Esophagus muscularis mucosa (tissue), 4 donors: ENCODE data around the gene PDE1A. TPM values are rescaled to one million over a fixed set of nuclear protein-coding genes. Genes with fewer than 3 reads are reported as not detected.
A peak's percentile ranks its signal among the peaks of the same experiment; 100 is the strongest.

ENCODE experiments used
- DNase-seq: peaks from one replicate; pipeline ENCODE4 v3.0.0-alpha.2; 2017; ENCODE audit errors: extremely low spot score
- H3K27ac ChIP-seq, 4 donors: fragments of 200-600 bp; sonication (generic); replicated peaks in 1 of 4; 1 replicate in 3 of 4; 2 replicates in 1 of 4; pipeline ENCODE4 v1.5.1; 2016 to 2019; ENCODE audit warnings: mild to moderate bottlenecking in 1 of 4
- H3K27me3 ChIP-seq, 4 donors: fragments of 200-600 bp; sonication (generic); one replicate each; pipeline versions ENCODE4 v1.5.1 to v1.6.0; 2016 to 2019
- H3K36me3 ChIP-seq, 4 donors: fragments of 200-600 bp; sonication (generic); one replicate each; pipeline ENCODE4 v1.5.1; 2016 to 2019
- H3K4me1 ChIP-seq, 4 donors: fragments of 200-600 bp; sonication (generic); one replicate each; pipeline ENCODE4 v1.5.1; 2016 to 2019
- H3K4me3 ChIP-seq, 4 donors: fragments of 200-600 bp; sonication (generic); 1 replicate in 2 of 4; 2 replicates in 2 of 4; pipeline ENCODE4 v1.5.1; 2016 to 2019; ENCODE audit warnings: mild to moderate bottlenecking in 4 of 4, moderate library complexity in 1 of 4
- H3K9me3 ChIP-seq, 4 donors: fragments of 200-600 bp; sonication (generic); 1 replicate in 3 of 4; 2 replicates in 1 of 4; pipeline ENCODE4 v1.5.1; 2016 to 2019
- EP300 ChIP-seq: sonication (generic); formaldehyde crosslinking; IDR thresholded peaks from one replicate; pipeline ENCODE4 v1.6.1; 2017; ENCODE audit warnings: antibody characterized with exemption
- POLR2A ChIP-seq: fragments of 450-650 bp; IDR thresholded peaks from one replicate; pipeline ENCODE4 v1.6.1; 2017; ENCODE audit warnings: antibody characterized with exemption, moderate library complexity, mild to moderate bottlenecking, low read depth
- POLR2AphosphoS5 ChIP-seq, 2 donors: sonication (generic); formaldehyde crosslinking; IDR thresholded peaks; one replicate each; pipeline ENCODE4 v1.6.1; 2017; ENCODE audit warnings: antibody characterized with exemption in 2 of 2
- WGBS: methylation state at CpG from one replicate; pipeline ENCODE4 v1.1.5; 2018; 5-methylcytosine and 5-hydroxymethylcytosine counted together
- intact Hi-C: fragments of 100-400 bp; cut with DNase I; formaldehyde crosslinking; loops from one replicate; pipeline ENCODE4 v1.15.1; 2023
- total RNA-seq, 4 donors: library from RNA; depleted of rRNA; stranded (reverse); fragments of >200 nt; gene quantifications; one replicate each; pipeline versions ENCODE4 v1.1.0 to v1.2.1, GENCODE V29; 2016
- TF ChIP-seq, protein P1 (sequence below), 3 experiments: fragments of 200-600 bp in 2 of 3; fragments of 450-650 bp in 1 of 3; sonication (generic) in 2 of 3; IDR thresholded peaks; one replicate each; pipeline ENCODE4 v1.5.1; 2017 to 2019; ENCODE audit warnings: antibody characterized with exemption in 3 of 3, mild to moderate bottlenecking in 2 of 3, moderate library complexity in 1 of 3

PDE1A gene
- total RNA-seq, 4 donors from 2014 or later: 10.2 to 13.6 (median 10.9) TPM

DNA sequence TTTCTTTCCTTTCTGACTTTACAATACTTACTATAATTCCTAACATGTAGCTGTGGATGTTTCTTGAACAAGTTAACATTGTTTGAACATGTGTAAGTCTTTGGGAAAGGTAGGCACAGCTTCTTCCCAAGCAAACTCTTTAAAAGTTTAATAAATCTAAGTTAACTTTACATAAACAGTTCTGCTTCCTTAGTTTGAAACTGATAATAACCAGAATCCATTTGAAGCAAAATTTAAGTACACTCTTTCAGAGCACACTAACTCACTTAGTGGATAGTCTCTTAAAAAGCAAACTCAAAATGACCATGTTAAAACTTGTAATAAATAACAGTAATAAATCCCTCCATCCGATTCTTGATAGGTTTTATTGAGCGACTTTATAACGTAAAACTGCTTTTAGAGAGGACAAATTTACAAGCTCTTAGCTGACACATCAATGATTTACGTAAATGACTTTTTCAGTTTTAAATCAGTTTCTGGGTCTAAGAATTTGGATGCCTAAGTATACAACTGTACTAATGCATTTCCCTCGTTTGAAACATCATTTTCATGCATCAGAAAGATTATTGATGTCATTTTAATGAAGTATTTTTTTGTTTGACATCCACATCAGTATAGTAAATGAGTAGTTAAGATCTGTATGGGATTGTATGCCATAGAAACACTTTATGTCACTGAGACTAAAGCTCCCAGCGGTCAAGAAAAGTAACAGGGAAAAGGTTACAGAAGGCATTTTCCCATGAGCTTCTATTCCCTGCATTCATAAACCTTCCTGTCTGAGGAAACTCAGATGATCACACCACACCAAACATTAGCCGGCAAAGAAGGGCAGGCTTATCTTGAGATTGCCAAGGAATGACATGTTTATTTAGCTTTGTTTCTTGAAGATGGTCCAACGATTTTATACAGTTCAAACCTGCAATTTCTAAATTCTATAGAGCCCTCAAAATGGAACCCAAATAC is 67.5 kb downstream of the PDE1A start:
- H3K36me3 ChIP-seq: no peaks in the 10 kb centered on the region
- no peak for DNase-seq
- H3K9me3 ChIP-seq: no peaks in the 10 kb centered on the region
- intact Hi-C loops: no loop called here
- no peaks in the 10 kb centered on the region for H3K27me3 ChIP-seq
- WGBS: 37% methylated on average over 8 of the region's 8 CpGs
- peaks cover 0 to 21% (median 13%) of the 10 kb centered on the region in 4 donors for H3K4me1 ChIP-seq
- peak overlapping the region in 2 of 4 donors; percentile 11 to 25 for H3K4me3 ChIP-seq
- TF ChIP-seq POLR2A (no peak), POLR2AphosphoS5 (IDR thresholded peaks at IDR 0.05) (no peak), EP300 (no peak)
- TF ChIP-seq, protein P1, sequence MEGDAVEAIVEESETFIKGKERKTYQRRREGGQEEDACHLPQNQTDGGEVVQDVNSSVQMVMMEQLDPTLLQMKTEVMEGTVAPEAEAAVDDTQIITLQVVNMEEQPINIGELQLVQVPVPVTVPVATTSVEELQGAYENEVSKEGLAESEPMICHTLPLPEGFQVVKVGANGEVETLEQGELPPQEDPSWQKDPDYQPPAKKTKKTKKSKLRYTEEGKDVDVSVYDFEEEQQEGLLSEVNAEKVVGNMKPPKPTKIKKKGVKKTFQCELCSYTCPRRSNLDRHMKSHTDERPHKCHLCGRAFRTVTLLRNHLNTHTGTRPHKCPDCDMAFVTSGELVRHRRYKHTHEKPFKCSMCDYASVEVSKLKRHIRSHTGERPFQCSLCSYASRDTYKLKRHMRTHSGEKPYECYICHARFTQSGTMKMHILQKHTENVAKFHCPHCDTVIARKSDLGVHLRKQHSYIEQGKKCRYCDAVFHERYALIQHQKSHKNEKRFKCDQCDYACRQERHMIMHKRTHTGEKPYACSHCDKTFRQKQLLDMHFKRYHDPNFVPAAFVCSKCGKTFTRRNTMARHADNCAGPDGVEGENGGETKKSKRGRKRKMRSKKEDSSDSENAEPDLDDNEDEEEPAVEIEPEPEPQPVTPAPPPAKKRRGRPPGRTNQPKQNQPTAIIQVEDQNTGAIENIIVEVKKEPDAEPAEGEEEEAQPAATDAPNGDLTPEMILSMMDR (IDR thresholded peaks at IDR 0.05): no peak
- H3K27ac ChIP-seq: peak overlapping the region; percentile 50 to 67 (median 60)

DNA sequence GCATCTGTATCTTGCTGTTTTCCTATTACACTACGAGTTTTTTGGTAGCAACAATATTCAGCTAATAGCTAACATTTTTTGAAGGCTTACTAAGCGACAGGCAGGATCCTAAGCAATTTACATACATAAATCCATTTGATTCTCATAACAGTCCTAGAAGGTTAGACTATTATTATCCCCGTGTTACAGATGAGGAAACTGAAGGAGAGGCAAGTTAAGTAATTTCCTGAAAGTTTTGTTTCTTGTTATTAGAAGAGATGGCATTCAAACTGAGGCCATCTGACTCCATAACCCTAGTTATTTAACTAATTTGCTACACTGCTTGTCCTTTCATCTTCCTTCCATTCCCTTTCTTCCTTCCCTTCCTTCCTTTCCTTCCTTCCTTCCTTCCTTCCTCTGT is 68.2 kb downstream of the PDE1A start:
- TF ChIP-seq EP300 (no peak), POLR2A (no peak), POLR2AphosphoS5 (IDR thresholded peaks at IDR 0.05) (no peak)
- TF ChIP-seq, protein P1 (IDR thresholded peaks at IDR 0.05): no peak
- 88% methylated on average over 3 of the region's 3 CpGs for WGBS
- no peaks in the 10 kb centered on the region for H3K27me3 ChIP-seq
- no peaks in the 10 kb centered on the region for H3K9me3 ChIP-seq
- H3K27ac ChIP-seq: peak overlapping the region; percentile 50 to 67 (median 60)
- no peak for DNase-seq
- no peaks in the 10 kb centered on the region for H3K36me3 ChIP-seq
- H3K4me1 ChIP-seq: peaks cover 0 to 21% (median 13%) of the 10 kb centered on the region in 4 donors
- H3K4me3 ChIP-seq: no peak overlapping the region
- intact Hi-C loops: no loop called here

DNA sequence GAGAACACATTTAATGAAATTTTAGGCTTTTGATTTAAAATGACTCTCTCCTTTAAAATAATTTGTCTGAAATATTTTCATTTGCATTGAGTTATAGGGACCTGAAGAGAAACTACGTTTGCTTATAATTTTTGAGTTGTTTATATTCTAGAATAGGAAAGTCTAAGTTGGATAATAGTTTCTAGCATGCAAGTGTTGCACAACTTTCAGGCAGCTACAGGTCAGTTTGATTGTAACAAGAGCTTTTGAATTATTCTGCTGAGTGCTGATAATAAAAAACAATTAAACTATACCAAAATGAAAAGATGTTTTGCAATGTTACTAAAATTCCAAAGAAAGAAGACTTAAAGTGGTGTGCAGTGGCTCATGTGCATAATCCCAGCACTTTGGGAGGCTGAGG is 71.0 kb downstream of the PDE1A start:
- Histone ChIP-seq H3K4me3 (no peak overlapping the region), H3K27me3 (no peaks in the 10 kb centered on the region), H3K27ac (no peak overlapping the region), H3K36me3 (no peaks in the 10 kb centered on the region), H3K4me1 (peaks cover 0 to 21% (median 15%) of the 10 kb centered on the region in 4 donors), H3K9me3 (no peaks in the 10 kb centered on the region)
- intact Hi-C loops: no loop called here
- no peak for DNase-seq
- 43% methylated on average over 1 of the region's 1 CpG for WGBS
- TF ChIP-seq POLR2A (no peak), EP300 (no peak), POLR2AphosphoS5 (IDR thresholded peaks at IDR 0.05) (no peak)
- TF ChIP-seq, protein P1 (IDR thresholded peaks at IDR 0.05): no peak

DNA sequence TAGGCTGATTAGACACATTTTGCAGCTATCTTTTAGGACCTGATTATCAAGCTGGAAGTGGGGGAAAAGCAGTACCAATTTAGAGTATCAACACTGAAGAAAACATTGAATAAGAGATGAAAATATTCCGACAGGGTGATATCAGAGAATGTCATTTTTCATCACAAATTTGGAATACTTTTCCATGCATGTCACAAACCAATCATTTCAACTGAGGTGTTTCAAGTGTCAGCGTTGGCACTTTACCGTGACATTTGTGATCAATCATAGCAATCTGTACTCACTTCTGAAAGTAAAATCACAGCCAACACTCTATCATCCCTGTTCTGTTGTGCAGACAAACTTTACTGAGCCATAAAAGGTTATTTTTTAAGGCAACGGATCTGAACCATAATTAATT is 75.4 kb downstream of the PDE1A start:
- Histone ChIP-seq H3K9me3 (no peaks in the 10 kb centered on the region), H3K27me3 (no peaks in the 10 kb centered on the region), H3K36me3 (no peaks in the 10 kb centered on the region), H3K4me3 (no peak overlapping the region), H3K27ac (no peak overlapping the region), H3K4me1 (peaks cover 0 to 8% (median 3%) of the 10 kb centered on the region in 4 donors)
- intact Hi-C loops: no loop called here
- 91% methylated on average over 4 of the region's 4 CpGs for WGBS
- TF ChIP-seq, protein P1 (IDR thresholded peaks at IDR 0.05): no peak
- TF ChIP-seq POLR2AphosphoS5 (IDR thresholded peaks at IDR 0.05) (no peak), POLR2A (no peak), EP300 (no peak)
- DNase-seq: no peak
